H1 (cell line): ENCODE results near the gene GFRAL. TPM values are rescaled to one million over a fixed set of nuclear protein-coding genes. Genes with fewer than 3 reads are reported as not detected.

Experiments used
- CTCF ChIA-PET: fragments of 300-600 bp; sonication (Branson Sonifier 250); formaldehyde crosslinking; loops from one replicate; lab custom pipeline; 2021; ENCODE audit not compliant: partially characterized antibody; lab: Charles Lee
- POLR2A ChIA-PET: fragments of 300-600 bp; sonication (Branson Sonifier 250); formaldehyde crosslinking; loops from one replicate; lab custom pipeline; 2021; ENCODE audit warnings: inconsistent platforms; ENCODE audit not compliant: partially characterized antibody; lab: Charles Lee
- DNase-seq, 2 experiments: peaks; one replicate each; pipeline versions ENCODE4 v3.0.0 to v3.0.0-alpha.2; 2010 to 2022; ENCODE audit warnings: low spot score in 2 of 2, low read depth in 1 of 2, mixed read lengths in 1 of 2
- FAIRE-seq: peaks from 2 replicates; lab custom pipeline; 2011; peaks lifted over from hg19 to GRCh38; lab: Jason Lieb, UNC
- H2AFZ ChIP-seq: 2 replicates; pipeline ENCODE4 v1.8.1; 2012; ENCODE audit warnings: low read length, inconsistent platforms
- H2AK5ac ChIP-seq: 2 replicates; pipeline ENCODE4 v1.6.1; 2013; ENCODE audit warnings: low read depth, low read length
- H2BK120ac ChIP-seq: replicated peaks from 2 replicates; pipeline ENCODE3; 2013; ENCODE audit warnings: low read depth, low read length, inconsistent platforms
- H2BK12ac ChIP-seq: 2 replicates; pipeline ENCODE4 v1.6.1; 2013; ENCODE audit warnings: low read depth, low read length
- H2BK15ac ChIP-seq: 2 replicates; pipeline ENCODE4 v1.6.1; 2013; ENCODE audit warnings: low read length
- H2BK20ac ChIP-seq: 2 replicates; pipeline ENCODE4 v1.6.1; 2013; ENCODE audit warnings: low read length
- H2BK5ac ChIP-seq: 2 replicates; pipeline ENCODE4 v1.6.1; 2013; ENCODE audit warnings: low read depth, low read length
- H3K14ac ChIP-seq: 2 replicates; pipeline ENCODE4 v1.6.1; 2013; ENCODE audit warnings: inconsistent platforms; ENCODE audit not compliant: insufficient read length
- H3K18ac ChIP-seq: 2 replicates; pipeline ENCODE4 v1.6.1; 2013; ENCODE audit warnings: low read length; ENCODE audit errors: extremely low read depth
- H3K23ac ChIP-seq: 2 replicates; pipeline ENCODE4 v1.6.1; 2013; ENCODE audit warnings: inconsistent platforms; ENCODE audit not compliant: insufficient read length
- H3K23me2 ChIP-seq: 2 replicates; pipeline ENCODE4 v1.6.1; 2013; ENCODE audit warnings: low read depth, low read length
- H3K27ac ChIP-seq: 2 replicates; pipeline ENCODE4 v1.6.1; 2011; ENCODE audit warnings: low read depth, low read length, inconsistent platforms
- H3K27me3 ChIP-seq, 4 experiments: replicated peaks in 1 of 4; 1 replicate in 1 of 4; 2 replicates in 3 of 4; pipeline versions ENCODE4 v1.6.1 to v1.8.1; 2011 to 2013; ENCODE audit warnings: low read length in 3 of 4, mild to moderate bottlenecking in 3 of 4, inconsistent platforms in 2 of 4, mixed read lengths in 2 of 4, moderate library complexity in 1 of 4; ENCODE audit not compliant: control insufficient read depth in 3 of 4, insufficient read depth in 3 of 4; ENCODE audit errors: extremely low read depth in 1 of 4
- H3K36me3 ChIP-seq, 4 experiments: 2 replicates each; pipeline versions ENCODE4 v1.6.1 to v1.8.1; 2011 to 2013; ENCODE audit warnings: mild to moderate bottlenecking in 4 of 4, low read length in 3 of 4, moderate library complexity in 2 of 4, control low read depth in 1 of 4, inconsistent platforms in 1 of 4; ENCODE audit not compliant: insufficient read depth in 4 of 4, control insufficient read depth in 2 of 4
- H3K4ac ChIP-seq: replicated peaks from 2 replicates; pipeline ENCODE3; 2013; ENCODE audit warnings: low read length, low read depth, mixed read lengths, inconsistent platforms; ENCODE audit not compliant: insufficient read length
- H3K4me1 ChIP-seq, 4 experiments: replicated peaks in 1 of 4; 1 replicate in 1 of 4; 2 replicates in 3 of 4; pipeline versions ENCODE4 v1.6.1 to v1.8.1; 2011 to 2013; ENCODE audit warnings: low read length in 3 of 4, inconsistent platforms in 2 of 4, mixed read lengths in 1 of 4; ENCODE audit not compliant: insufficient read depth in 4 of 4, control insufficient read depth in 3 of 4
- H3K4me2 ChIP-seq, 2 experiments: 2 replicates each; pipeline versions ENCODE4 v1.6.1 to v1.8.1; 2011 to 2013; ENCODE audit warnings: low read depth in 2 of 2, low read length in 2 of 2, control low read depth in 1 of 2, inconsistent platforms in 1 of 2, mild to moderate bottlenecking in 1 of 2; ENCODE audit not compliant: insufficient read depth in 1 of 2
- H3K4me3 ChIP-seq, 4 experiments: fragments of 200-600, 300-600 bp in 1 of 4; sonication (generic), shearing (Covaris generic), sonication (Bioruptor Twin) in 1 of 4; 2 replicates each; pipeline versions ENCODE4 v1.5.1 to v1.8.1; 2011 to 2016; ENCODE audit warnings: low read length in 4 of 4, low read depth in 3 of 4, control low read depth in 2 of 4, inconsistent platforms in 2 of 4, mild to moderate bottlenecking in 2 of 4, mixed read lengths in 1 of 4, moderate library complexity in 1 of 4; ENCODE audit not compliant: insufficient read depth in 2 of 4; ENCODE audit errors: extremely low read depth in 1 of 4
- H3K56ac ChIP-seq: replicated peaks from 2 replicates; pipeline ENCODE3; 2013; ENCODE audit warnings: low read depth, mild to moderate bottlenecking, mixed read lengths, low read length, inconsistent platforms; ENCODE audit not compliant: insufficient read length
- H3K79me1 ChIP-seq: 2 replicates; pipeline ENCODE4 v1.6.1; 2013; ENCODE audit warnings: low read depth, low read length, control low read depth
- H3K79me2 ChIP-seq, 2 experiments: 2 replicates each; pipeline versions ENCODE4 v1.6.1 to v1.8.1; 2012 to 2013; ENCODE audit warnings: low read length in 2 of 2, mild to moderate bottlenecking in 2 of 2, inconsistent platforms in 1 of 2; ENCODE audit not compliant: insufficient read depth in 2 of 2, control insufficient read depth in 1 of 2
- H3K9ac ChIP-seq, 4 experiments: replicated peaks in 1 of 4; 1 replicate in 1 of 4; 2 replicates in 3 of 4; pipeline versions ENCODE4 v1.6.1 to v1.8.1; 2011 to 2013; ENCODE audit warnings: low read depth in 3 of 4, low read length in 3 of 4, control low read depth in 2 of 4, mild to moderate bottlenecking in 2 of 4, moderate library complexity in 2 of 4, inconsistent platforms in 1 of 4; ENCODE audit errors: extremely low read depth in 1 of 4
- H3K9me3 ChIP-seq, 2 experiments: 2 replicates each; pipeline versions ENCODE4 v1.6.1 to v1.8.1; 2012 to 2013; ENCODE audit warnings: mild to moderate bottlenecking in 2 of 2, moderate library complexity in 2 of 2, control low read depth in 1 of 2, inconsistent platforms in 1 of 2, low read depth in 1 of 2, low read length in 1 of 2, mixed read lengths in 1 of 2; ENCODE audit not compliant: insufficient read depth in 2 of 2
- H4K20me1 ChIP-seq, 2 experiments: replicated peaks in 1 of 2; 2 replicates each; pipeline versions ENCODE3 to v1.8.1; 2011 to 2013; ENCODE audit warnings: inconsistent platforms in 2 of 2, low read length in 2 of 2, mild to moderate bottlenecking in 1 of 2; ENCODE audit not compliant: insufficient read depth in 2 of 2, control insufficient read depth in 1 of 2
- H4K5ac ChIP-seq: 2 replicates; pipeline ENCODE4 v1.6.1; 2013; ENCODE audit warnings: low read length, low read depth, mixed read lengths, inconsistent platforms; ENCODE audit not compliant: insufficient read length
- H4K8ac ChIP-seq: 2 replicates; pipeline ENCODE4 v1.8.0; 2013; ENCODE audit warnings: mild to moderate bottlenecking, moderate library complexity, low read length, inconsistent platforms; ENCODE audit not compliant: insufficient read depth; ENCODE audit errors: extremely low read depth
- H4K91ac ChIP-seq: replicated peaks from 2 replicates; pipeline ENCODE3; 2013; ENCODE audit warnings: low read length, mixed read lengths, inconsistent platforms; ENCODE audit not compliant: insufficient read length
- CHD2 ChIP-seq: IDR thresholded peaks from 2 replicates; pipeline ENCODE4 v1.6.1; 2012; ENCODE audit warnings: low read length, improper control_type of control experiment
- NRF1 ChIP-seq: IDR thresholded peaks from 2 replicates; pipeline ENCODE4 v1.6.1; 2011; ENCODE audit warnings: mild to moderate bottlenecking, low read depth, low read length, improper control_type of control experiment
- POLR2AphosphoS5 ChIP-seq: IDR thresholded peaks from 2 replicates; pipeline ENCODE4 v1.6.1; 2011; ENCODE audit warnings: low read depth, low read length
- SP4 ChIP-seq: IDR thresholded peaks from 2 replicates; pipeline ENCODE4 v1.6.1; 2012; ENCODE audit warnings: low read length, inconsistent platforms
- SUZ12 ChIP-seq: fragments of 200-600 bp; sonication (generic); IDR thresholded peaks from 2 replicates; pipeline ENCODE4 v1.6.1; 2012; ENCODE audit warnings: mild to moderate bottlenecking, inconsistent platforms, low read length, moderate library complexity, mixed read lengths
- polyA plus RNA-seq, 7 experiments: library from polyadenylated mRNA; depleted of rRNA in 3 of 7; stranded (reverse) in 5 of 7; unstranded in 2 of 7; fragments of >200 nt in 5 of 7; fragments of 200-250 nt in 2 of 7; gene quantifications; 1 replicate in 5 of 7; 2 replicates in 1 of 7; 4 replicates in 1 of 7; pipeline versions ENCODE4 v1.2.1 to v1.2.3, GENCODE V29; 2011 to 2013; ENCODE audit warnings: missing spikeins in 2 of 7, mixed read lengths in 2 of 7
- total RNA-seq: library from RNA; stranded (reverse); fragmentation: NEBNext Ultra II Directional; extraction: Animal tissue kit (Norgen Biotek cat#: 25700); gene quantifications from 2 replicates; pipeline ENCODE4 v1.2.1, GENCODE V29; 2021

The GFRAL gene
- total and polyA plus RNA-seq, 2 of the 8 experiments (the other 6 are each of a cell fraction or from before 2014, with no cell fraction given): not detected

GRCh38 chr6:55379471-55379870 is 52.2 kb downstream of the GFRAL start:
- Histone ChIP-seq H2BK20ac (no peak overlapping the region), H3K4me2 (no peak overlapping the region), H3K4me3 (no peak overlapping the region), H4K5ac (no peak overlapping the region), H3K9ac (no peak overlapping the region), H3K79me1 (no peaks in the 10 kb centered on the region), H3K9me3 (no peaks in the 10 kb centered on the region), H3K56ac (no peak overlapping the region), H3K23me2 (no peaks in the 10 kb centered on the region), H2AFZ (no peak overlapping the region), H3K4ac (no peak overlapping the region), H2BK12ac (no peak overlapping the region), H4K20me1 (no peaks in the 10 kb centered on the region), H3K36me3 (no peaks in the 10 kb centered on the region), H3K79me2 (no peaks in the 10 kb centered on the region), H4K91ac (no peak overlapping the region), H3K27me3 (no peaks in the 10 kb centered on the region), H4K8ac (no peak overlapping the region), H3K4me1 (no peaks in the 10 kb centered on the region), H3K14ac (no peak overlapping the region), H2AK5ac (no peak overlapping the region), H2BK5ac (no peak overlapping the region), H3K23ac (no peak overlapping the region), H2BK120ac (no peak overlapping the region), H2BK15ac (no peak overlapping the region), H3K27ac (no peak overlapping the region), H3K18ac (no peak overlapping the region)
- TF ChIP-seq SP4: no peak
- no peak for TF ChIP-seq NRF1
- no peak for TF ChIP-seq SUZ12
- TF ChIP-seq POLR2AphosphoS5: no peak
- no peak for TF ChIP-seq CHD2
- FAIRE-seq (no peak), DNase-seq (no peak)
- CTCF ChIA-PET: interaction anchor here (0.7 kb wide), 1 partner anchor 474 kb away, joined by 3 read pairs; no protein-coding TSS in a partner anchor
- POLR2A ChIA-PET: no interaction called here
